WTC11 (cell line): ENCODE measurements around the gene PTPRU. TPM values are rescaled to one million over a fixed set of nuclear protein-coding genes. Genes with fewer than 3 reads are reported as not detected.
A peak's percentile ranks its signal among the peaks of the same experiment; 100 is the strongest.

Experiments used
- ATAC-seq: fragments of 200-7000 bp; cut with Tn5 transposase; 2 replicates; pipeline ENCODE4 v1.10.0; 2021; ENCODE audit warnings: mild to moderate bottlenecking, moderate library complexity
- Bru-seq: library from RNA; stranded (reverse); fragments of 400-500 nt; gene quantifications from one replicate; lab custom pipeline; 2021; lab: Mats Ljungman, UMichigan
- CTCF ChIA-PET: fragments of 300-600 bp; sonication (Branson Sonifier 250); formaldehyde crosslinking; loops from one replicate; lab custom pipeline; 2021; ENCODE audit warnings: antibody characterized with exemption; lab: Charles Lee
- POLR2A ChIA-PET: fragments of 350-600 bp; sonication (Branson Sonifier 250); formaldehyde crosslinking; loops from one replicate; lab custom pipeline; 2021; ENCODE audit warnings: antibody characterized with exemption; lab: Charles Lee
- DNase-seq: peaks from one replicate; pipeline ENCODE4 v3.0.0; 2021; ENCODE audit warnings: low spot score
- H3K27ac Mint-ChIP-seq: 2 replicates; pipeline ENCODE4 v1.8.0; 2021; ENCODE audit warnings: mixed read lengths
- H3K27me3 Mint-ChIP-seq: 2 replicates; pipeline ENCODE4 v1.8.0; 2021; ENCODE audit warnings: low read depth, mild to moderate bottlenecking, moderate library complexity, mixed read lengths
- H3K36me3 Mint-ChIP-seq: 2 replicates; pipeline ENCODE4 v1.8.0; 2021; ENCODE audit warnings: mixed read lengths
- H3K4me1 Mint-ChIP-seq: 2 replicates; pipeline ENCODE4 v1.8.0; 2022; ENCODE audit warnings: mixed read lengths
- H3K4me3 Mint-ChIP-seq: 2 replicates; pipeline ENCODE4 v1.8.0; 2021; ENCODE audit warnings: mild to moderate bottlenecking, moderate library complexity, mixed read lengths
- H3K9me3 Mint-ChIP-seq: 2 replicates; pipeline ENCODE4 v1.8.0; 2021; ENCODE audit warnings: mixed read lengths
- CBFB ChIP-seq: sonication (generic); formaldehyde crosslinking; IDR thresholded peaks from 2 replicates; pipeline ENCODE4 v1.8.1; 2022; ENCODE audit warnings: mild to moderate bottlenecking, low read depth, missing genetic modification reagents
- CREB1 ChIP-seq: sonication (generic); formaldehyde crosslinking; IDR thresholded peaks from 2 replicates; pipeline ENCODE4 v1.8.0; 2023; ENCODE audit warnings: mild to moderate bottlenecking, missing genetic modification reagents
- CREM ChIP-seq: sonication (generic); formaldehyde crosslinking; IDR thresholded peaks from 2 replicates; pipeline ENCODE4 v1.8.1; 2022; ENCODE audit warnings: mild to moderate bottlenecking, missing genetic modification reagents, moderate library complexity
- FOXJ3 ChIP-seq: sonication (generic); formaldehyde crosslinking; IDR thresholded peaks from 2 replicates; pipeline ENCODE4 v1.9.0; 2021; ENCODE audit warnings: missing genetic modification reagents, mild to moderate bottlenecking, borderline replicate concordance
- FOXK1 ChIP-seq: sonication (generic); formaldehyde crosslinking; IDR thresholded peaks from 2 replicates; pipeline ENCODE4 v1.8.0; 2022; ENCODE audit warnings: mild to moderate bottlenecking, moderate library complexity, missing genetic modification reagents
- FOXP1 ChIP-seq: sonication (generic); formaldehyde crosslinking; IDR thresholded peaks from 2 replicates; pipeline ENCODE4 v1.8.0; 2022; ENCODE audit warnings: missing genetic modification reagents, mild to moderate bottlenecking, moderate library complexity, borderline replicate concordance
- GTF2I ChIP-seq: fragments of 250-450 bp; sonication (Bioruptor Pico); conservative IDR thresholded peaks from 2 replicates; pipeline ENCODE4 v1.4.0; 2021; ENCODE audit warnings: mild to moderate bottlenecking
- JUN ChIP-seq: sonication (generic); formaldehyde crosslinking; IDR thresholded peaks from 2 replicates; pipeline ENCODE4 v1.8.0; 2023; ENCODE audit warnings: mild to moderate bottlenecking, missing genetic modification reagents
- KAT7 ChIP-seq: sonication (generic); formaldehyde crosslinking; IDR thresholded peaks from 2 replicates; pipeline ENCODE4 v1.8.1; 2023; ENCODE audit warnings: missing genetic modification reagents, mild to moderate bottlenecking, borderline replicate concordance
- NR3C1 ChIP-seq: sonication (generic); formaldehyde crosslinking; conservative IDR thresholded peaks from 2 replicates; pipeline ENCODE4 v1.8.1; 2023; ENCODE audit warnings: low read depth, mild to moderate bottlenecking, missing genetic modification reagents
- RELA ChIP-seq: sonication (generic); formaldehyde crosslinking; IDR thresholded peaks from 2 replicates; pipeline ENCODE4 v1.8.1; 2022; ENCODE audit warnings: missing genetic modification reagents, mild to moderate bottlenecking, borderline replicate concordance
- SOX15 ChIP-seq: fragments of 250-450 bp; sonication (Bioruptor Pico); IDR thresholded peaks from 2 replicates; pipeline ENCODE4 v1.9.0; 2021; ENCODE audit warnings: mild to moderate bottlenecking
- SP1 ChIP-seq: sonication (generic); formaldehyde crosslinking; conservative IDR thresholded peaks from 2 replicates; pipeline ENCODE4 v1.8.1; 2022; ENCODE audit warnings: missing genetic modification reagents
- TP53 ChIP-seq: sonication (generic); formaldehyde crosslinking; IDR thresholded peaks from 2 replicates; pipeline ENCODE4 v1.8.1; 2023; ENCODE audit warnings: mild to moderate bottlenecking, missing genetic modification reagents
- ZNF317 ChIP-seq: sonication (generic); formaldehyde crosslinking; IDR thresholded peaks from 2 replicates; pipeline ENCODE4 v1.8.1; 2023; ENCODE audit warnings: low read depth, mild to moderate bottlenecking, moderate library complexity, missing genetic modification reagents, borderline replicate concordance
- long read RNA-seq, 3 experiments: library from RNA in 1 of 3; library from capped mRNA in 1 of 3; library from polyadenylated mRNA in 1 of 3; unstranded in 2 of 3; stranded (forward) in 1 of 3; transcript quantifications; one replicate each; pipeline ENCODE4 v2.0.0, GENCODE V29; 2021
- total RNA-seq: library from RNA; stranded (reverse); gene quantifications from 3 replicates; pipeline ENCODE4 v1.2.3, GENCODE V29; 2021
- TF ChIP-seq, protein P1 (sequence below): sonication (generic); formaldehyde crosslinking; IDR thresholded peaks from 2 replicates; pipeline ENCODE4 v1.8.0; 2022; ENCODE audit warnings: mild to moderate bottlenecking, missing genetic modification reagents
- TF ChIP-seq, protein P2 (sequence below): sonication (generic); formaldehyde crosslinking; IDR thresholded peaks from 2 replicates; pipeline ENCODE4 v1.8.0; 2023; ENCODE audit warnings: mild to moderate bottlenecking, missing genetic modification reagents
- TF ChIP-seq, protein P3 (sequence below): sonication (generic); formaldehyde crosslinking; conservative IDR thresholded peaks from 2 replicates; pipeline ENCODE4 v1.8.1; 2022; ENCODE audit warnings: mild to moderate bottlenecking, missing genetic modification reagents
- TF ChIP-seq, protein P4 (sequence below): sonication (generic); formaldehyde crosslinking; IDR thresholded peaks from 2 replicates; pipeline ENCODE4 v1.8.1; 2022; ENCODE audit warnings: mild to moderate bottlenecking, moderate library complexity, missing genetic modification reagents
- TF ChIP-seq, protein P5 (sequence below): fragments of 200-600 bp; IDR thresholded peaks from 2 replicates; pipeline ENCODE4 v1.8.0; 2022; ENCODE audit warnings: antibody characterized with exemption
- TF ChIP-seq, protein P6 (sequence below): sonication (generic); formaldehyde crosslinking; IDR thresholded peaks from 2 replicates; pipeline ENCODE4 v1.8.1; 2023; ENCODE audit warnings: mild to moderate bottlenecking, moderate library complexity, missing genetic modification reagents
- TF ChIP-seq, protein P7 (sequence below): sonication (generic); formaldehyde crosslinking; IDR thresholded peaks from 2 replicates; pipeline ENCODE4 v1.8.1; 2022; ENCODE audit warnings: low read depth, mild to moderate bottlenecking, moderate library complexity, missing genetic modification reagents, borderline replicate concordance
- TF ChIP-seq, protein P8 (sequence below): fragments of 250-450 bp; sonication (Bioruptor Pico); IDR thresholded peaks from 2 replicates; pipeline ENCODE4 v1.9.0; 2021; ENCODE audit warnings: moderate library complexity, mild to moderate bottlenecking, inconsistent platforms, borderline replicate concordance

The PTPRU gene
- total RNA-seq = 60.8 to 75.4 TPM (median 68.2 TPM) in 3 replicates
- percentile 50 among the genes with signal in this experiment for Bru-seq, nascent RNA
- long read RNA-seq, experiment 1, full-length matches to known transcripts = 63 of 170 reads
- long read RNA-seq, experiment 1, partial matches to known transcripts = 60 of 170 reads
- long read RNA-seq, experiment 1, other reads (novel, unspliced or antisense) = 47 of 170 reads
- long read RNA-seq, experiment 2, full-length matches to known transcripts = 9 of 59 reads
- long read RNA-seq, experiment 2, partial matches to known transcripts = 31 of 59 reads
- long read RNA-seq, experiment 2, other reads (novel, unspliced or antisense) = 19 of 59 reads
- long read RNA-seq, experiment 3 = 0 reads

DNA sequence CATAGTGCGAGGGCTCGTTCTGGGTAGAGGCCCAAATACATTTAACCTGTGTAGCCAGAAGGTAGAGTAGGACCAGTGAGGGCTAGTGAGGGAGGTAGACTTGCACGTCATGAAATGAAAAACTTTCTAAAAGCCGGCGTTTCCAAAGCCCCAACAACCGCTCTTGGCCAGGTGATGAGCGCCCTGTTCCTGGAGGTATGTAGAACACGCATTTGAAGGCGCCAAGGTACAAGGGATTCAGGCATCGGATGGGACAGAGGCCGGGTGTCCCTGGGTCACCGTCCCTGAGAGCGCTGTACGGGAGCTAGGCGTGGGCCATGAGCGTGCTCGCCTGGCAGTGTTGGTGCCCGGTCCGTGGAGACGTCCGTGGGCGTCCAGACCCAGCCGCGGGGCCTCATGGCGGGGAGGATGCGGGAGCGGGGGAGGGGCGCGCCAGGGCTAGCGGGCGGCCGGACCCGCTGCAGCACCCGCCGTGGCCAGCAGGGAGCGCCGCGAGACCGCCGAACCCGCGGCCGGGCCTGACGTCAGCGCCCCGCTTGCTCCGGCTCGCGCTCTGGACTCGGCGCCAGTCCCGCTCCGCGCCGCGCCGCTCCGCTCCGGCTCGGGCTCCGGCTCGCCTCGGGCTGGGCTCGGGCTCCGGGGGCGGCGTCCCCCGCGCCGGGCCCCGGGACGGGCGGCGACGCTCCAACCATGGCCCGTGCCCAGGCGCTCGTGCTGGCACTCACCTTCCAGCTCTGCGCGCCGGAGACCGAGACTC lies at the start of gene PTPRU:
Gene PTPRU, plus strand, starts transcription at position 568 of the 757 bp plus-strand sequence. Its CDS starts 123 bp downstream, at position 691.
- Mint-ChIP-seq H3K36me3 (no peaks in the 10 kb centered on the region), H3K4me1 (peaks cover 40% of the 10 kb centered on the region), H3K27ac (peak within 1 kb of the TSS; percentile 3; the same call in 1 of the 2 replicates), H3K27me3 (peaks cover 69% of the 10 kb centered on the region), H3K4me3 (peak within 1 kb of the TSS; percentile 87), H3K9me3 (no peaks in the 10 kb centered on the region)
- POLR2A ChIA-PET = no interaction called here
- ATAC-seq = peak; percentile 72
- DNase-seq = peak; percentile 85
- CTCF ChIA-PET = interaction anchor here (0.6 to 1.4 kb wide), 14 partner anchors 10 to 467 kb away, joined by 3 to 9 read pairs (median 3); no protein-coding TSS in a partner anchor
- TF ChIP-seq, protein P1, sequence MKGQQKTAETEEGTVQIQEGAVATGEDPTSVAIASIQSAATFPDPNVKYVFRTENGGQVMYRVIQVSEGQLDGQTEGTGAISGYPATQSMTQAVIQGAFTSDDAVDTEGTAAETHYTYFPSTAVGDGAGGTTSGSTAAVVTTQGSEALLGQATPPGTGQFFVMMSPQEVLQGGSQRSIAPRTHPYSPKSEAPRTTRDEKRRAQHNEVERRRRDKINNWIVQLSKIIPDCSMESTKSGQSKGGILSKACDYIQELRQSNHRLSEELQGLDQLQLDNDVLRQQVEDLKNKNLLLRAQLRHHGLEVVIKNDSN (CRISPR knock-in tag) = no peak
- TF ChIP-seq TP53 (CRISPR knock-in tag) = 0 out of 2 replicates have a peak, but pooled peaks have one; percentile 18
- TF ChIP-seq, protein P2, sequence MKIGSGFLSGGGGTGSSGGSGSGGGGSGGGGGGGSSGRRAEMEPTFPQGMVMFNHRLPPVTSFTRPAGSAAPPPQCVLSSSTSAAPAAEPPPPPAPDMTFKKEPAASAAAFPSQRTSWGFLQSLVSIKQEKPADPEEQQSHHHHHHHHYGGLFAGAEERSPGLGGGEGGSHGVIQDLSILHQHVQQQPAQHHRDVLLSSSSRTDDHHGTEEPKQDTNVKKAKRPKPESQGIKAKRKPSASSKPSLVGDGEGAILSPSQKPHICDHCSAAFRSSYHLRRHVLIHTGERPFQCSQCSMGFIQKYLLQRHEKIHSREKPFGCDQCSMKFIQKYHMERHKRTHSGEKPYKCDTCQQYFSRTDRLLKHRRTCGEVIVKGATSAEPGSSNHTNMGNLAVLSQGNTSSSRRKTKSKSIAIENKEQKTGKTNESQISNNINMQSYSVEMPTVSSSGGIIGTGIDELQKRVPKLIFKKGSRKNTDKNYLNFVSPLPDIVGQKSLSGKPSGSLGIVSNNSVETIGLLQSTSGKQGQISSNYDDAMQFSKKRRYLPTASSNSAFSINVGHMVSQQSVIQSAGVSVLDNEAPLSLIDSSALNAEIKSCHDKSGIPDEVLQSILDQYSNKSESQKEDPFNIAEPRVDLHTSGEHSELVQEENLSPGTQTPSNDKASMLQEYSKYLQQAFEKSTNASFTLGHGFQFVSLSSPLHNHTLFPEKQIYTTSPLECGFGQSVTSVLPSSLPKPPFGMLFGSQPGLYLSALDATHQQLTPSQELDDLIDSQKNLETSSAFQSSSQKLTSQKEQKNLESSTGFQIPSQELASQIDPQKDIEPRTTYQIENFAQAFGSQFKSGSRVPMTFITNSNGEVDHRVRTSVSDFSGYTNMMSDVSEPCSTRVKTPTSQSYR (CRISPR knock-in tag) = peak; percentile 79; the same call in 1 of the 2 replicates
- TF ChIP-seq RELA (CRISPR knock-in tag) = 0 out of 2 replicates have a peak, but pooled peaks have one; percentile 3
- no peak for TF ChIP-seq CREB1 (CRISPR knock-in tag)
- TF ChIP-seq SP1 = peak; percentile 73
- TF ChIP-seq, protein P3, sequence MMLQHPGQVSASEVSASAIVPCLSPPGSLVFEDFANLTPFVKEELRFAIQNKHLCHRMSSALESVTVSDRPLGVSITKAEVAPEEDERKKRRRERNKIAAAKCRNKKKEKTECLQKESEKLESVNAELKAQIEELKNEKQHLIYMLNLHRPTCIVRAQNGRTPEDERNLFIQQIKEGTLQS (CRISPR knock-in tag) = no peak
- no peak for TF ChIP-seq FOXJ3
- TF ChIP-seq, protein P4, sequence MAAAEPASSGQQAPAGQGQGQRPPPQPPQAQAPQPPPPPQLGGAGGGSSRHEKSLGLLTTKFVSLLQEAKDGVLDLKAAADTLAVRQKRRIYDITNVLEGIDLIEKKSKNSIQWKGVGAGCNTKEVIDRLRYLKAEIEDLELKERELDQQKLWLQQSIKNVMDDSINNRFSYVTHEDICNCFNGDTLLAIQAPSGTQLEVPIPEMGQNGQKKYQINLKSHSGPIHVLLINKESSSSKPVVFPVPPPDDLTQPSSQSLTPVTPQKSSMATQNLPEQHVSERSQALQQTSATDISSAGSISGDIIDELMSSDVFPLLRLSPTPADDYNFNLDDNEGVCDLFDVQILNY (CRISPR knock-in tag) = peak; percentile 79; the same call in 1 of the 2 replicates
- TF ChIP-seq ZNF317 = no peak
- 0 out of 2 replicates have a peak, but pooled peaks have one; percentile 62 for TF ChIP-seq NR3C1 (CRISPR knock-in tag)
- TF ChIP-seq, protein P5, sequence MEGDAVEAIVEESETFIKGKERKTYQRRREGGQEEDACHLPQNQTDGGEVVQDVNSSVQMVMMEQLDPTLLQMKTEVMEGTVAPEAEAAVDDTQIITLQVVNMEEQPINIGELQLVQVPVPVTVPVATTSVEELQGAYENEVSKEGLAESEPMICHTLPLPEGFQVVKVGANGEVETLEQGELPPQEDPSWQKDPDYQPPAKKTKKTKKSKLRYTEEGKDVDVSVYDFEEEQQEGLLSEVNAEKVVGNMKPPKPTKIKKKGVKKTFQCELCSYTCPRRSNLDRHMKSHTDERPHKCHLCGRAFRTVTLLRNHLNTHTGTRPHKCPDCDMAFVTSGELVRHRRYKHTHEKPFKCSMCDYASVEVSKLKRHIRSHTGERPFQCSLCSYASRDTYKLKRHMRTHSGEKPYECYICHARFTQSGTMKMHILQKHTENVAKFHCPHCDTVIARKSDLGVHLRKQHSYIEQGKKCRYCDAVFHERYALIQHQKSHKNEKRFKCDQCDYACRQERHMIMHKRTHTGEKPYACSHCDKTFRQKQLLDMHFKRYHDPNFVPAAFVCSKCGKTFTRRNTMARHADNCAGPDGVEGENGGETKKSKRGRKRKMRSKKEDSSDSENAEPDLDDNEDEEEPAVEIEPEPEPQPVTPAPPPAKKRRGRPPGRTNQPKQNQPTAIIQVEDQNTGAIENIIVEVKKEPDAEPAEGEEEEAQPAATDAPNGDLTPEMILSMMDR = peak; percentile 92
- peak; percentile 82; the same call in 1 of the 2 replicates for TF ChIP-seq CREM (CRISPR knock-in tag)
- peak; percentile 63; the same call in 1 of the 2 replicates for TF ChIP-seq CBFB
- TF ChIP-seq, protein P6, sequence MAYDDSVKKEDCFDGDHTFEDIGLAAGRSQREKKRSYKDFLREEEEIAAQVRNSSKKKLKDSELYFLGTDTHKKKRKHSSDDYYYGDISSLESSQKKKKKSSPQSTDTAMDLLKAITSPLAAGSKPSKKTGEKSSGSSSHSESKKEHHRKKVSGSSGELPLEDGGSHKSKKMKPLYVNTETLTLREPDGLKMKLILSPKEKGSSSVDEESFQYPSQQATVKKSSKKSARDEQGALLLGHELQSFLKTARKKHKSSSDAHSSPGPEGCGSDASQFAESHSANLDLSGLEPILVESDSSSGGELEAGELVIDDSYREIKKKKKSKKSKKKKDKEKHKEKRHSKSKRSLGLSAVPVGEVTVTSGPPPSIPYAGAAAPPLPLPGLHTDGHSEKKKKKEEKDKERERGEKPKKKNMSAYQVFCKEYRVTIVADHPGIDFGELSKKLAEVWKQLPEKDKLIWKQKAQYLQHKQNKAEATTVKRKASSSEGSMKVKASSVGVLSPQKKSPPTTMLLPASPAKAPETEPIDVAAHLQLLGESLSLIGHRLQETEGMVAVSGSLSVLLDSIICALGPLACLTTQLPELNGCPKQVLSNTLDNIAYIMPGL (CRISPR knock-in tag) = peak; percentile 63
- TF ChIP-seq, protein P7, sequence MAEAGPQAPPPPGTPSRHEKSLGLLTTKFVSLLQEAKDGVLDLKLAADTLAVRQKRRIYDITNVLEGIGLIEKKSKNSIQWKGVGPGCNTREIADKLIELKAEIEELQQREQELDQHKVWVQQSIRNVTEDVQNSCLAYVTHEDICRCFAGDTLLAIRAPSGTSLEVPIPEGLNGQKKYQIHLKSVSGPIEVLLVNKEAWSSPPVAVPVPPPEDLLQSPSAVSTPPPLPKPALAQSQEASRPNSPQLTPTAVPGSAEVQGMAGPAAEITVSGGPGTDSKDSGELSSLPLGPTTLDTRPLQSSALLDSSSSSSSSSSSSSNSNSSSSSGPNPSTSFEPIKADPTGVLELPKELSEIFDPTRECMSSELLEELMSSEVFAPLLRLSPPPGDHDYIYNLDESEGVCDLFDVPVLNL (CRISPR knock-in tag) = 0 out of 2 replicates have a peak, but pooled peaks have one; percentile 35
- peak; percentile 63; the same call in 1 of the 2 replicates for TF ChIP-seq FOXP1 (CRISPR knock-in tag)
- TF ChIP-seq KAT7 (CRISPR knock-in tag) = peak; percentile 63; the same call in 1 of the 2 replicates
- no peak for TF ChIP-seq SOX15 (CRISPR knock-in tag)
- TF ChIP-seq, protein P8, sequence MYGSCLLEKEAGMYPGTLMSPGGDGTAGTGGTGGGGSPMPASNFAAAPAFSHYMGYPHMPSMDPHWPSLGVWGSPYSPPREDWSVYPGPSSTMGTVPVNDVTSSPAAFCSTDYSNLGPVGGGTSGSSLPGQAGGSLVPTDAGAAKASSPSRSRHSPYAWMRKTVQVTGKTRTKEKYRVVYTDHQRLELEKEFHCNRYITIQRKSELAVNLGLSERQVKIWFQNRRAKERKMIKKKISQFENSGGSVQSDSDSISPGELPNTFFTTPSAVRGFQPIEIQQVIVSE (CRISPR knock-in tag) = no peak
- peak; percentile 8 for TF ChIP-seq FOXK1 (CRISPR knock-in tag)
- TF ChIP-seq GTF2I = peak; percentile 91
- no peak for TF ChIP-seq JUN (CRISPR knock-in tag)
